Stimulated activated CD4-positive, alpha-beta T cell treated with anti-CD3 and anti-CD28 coated beads, TNF-alpha, amount 100 ng/mL, for 1 hour (primary cell): ENCODE data around the gene METAP1.
"Not testable (repeated sequence)": the region's sequence is repeated elsewhere in the genome, so short reads cannot be mapped to it uniquely, and the experiment has no call there.

Experiments used
- DNase-seq, 3 donors: peaks; one replicate each; pipeline ENCODE4 v3.0.0-alpha.2; 2020; ENCODE audit warnings: low read depth in 3 of 3, low spot score in 1 of 3

The METAP1 gene

DNA sequence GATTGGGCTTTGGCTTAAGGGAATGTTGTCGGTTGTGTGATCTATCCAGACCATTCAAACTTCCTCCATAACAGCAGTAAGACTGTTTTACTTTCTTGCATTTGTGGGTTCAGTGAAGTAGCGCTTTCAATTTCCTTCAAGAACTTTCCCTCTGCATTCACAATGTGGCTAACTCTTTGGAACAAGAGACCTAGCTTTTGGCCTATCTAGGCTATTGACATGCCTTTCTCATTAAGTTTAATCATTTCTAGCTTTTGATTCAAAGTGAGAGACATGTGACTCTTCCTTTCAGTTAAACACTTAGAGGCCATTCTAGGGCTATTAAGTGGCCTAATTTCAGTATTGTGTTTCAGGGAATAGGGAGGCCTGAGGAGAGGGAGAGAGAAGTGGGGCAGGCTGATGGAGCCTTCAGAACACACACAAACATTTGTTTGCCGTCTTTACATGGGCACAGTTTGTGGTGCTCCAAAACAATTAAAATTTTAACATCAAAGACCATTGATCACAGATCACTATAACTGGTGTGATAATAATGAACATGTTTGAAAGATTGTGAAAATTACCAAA lies 59.0 kb downstream of the METAP1 start:
- no peak for DNase-seq

DNA sequence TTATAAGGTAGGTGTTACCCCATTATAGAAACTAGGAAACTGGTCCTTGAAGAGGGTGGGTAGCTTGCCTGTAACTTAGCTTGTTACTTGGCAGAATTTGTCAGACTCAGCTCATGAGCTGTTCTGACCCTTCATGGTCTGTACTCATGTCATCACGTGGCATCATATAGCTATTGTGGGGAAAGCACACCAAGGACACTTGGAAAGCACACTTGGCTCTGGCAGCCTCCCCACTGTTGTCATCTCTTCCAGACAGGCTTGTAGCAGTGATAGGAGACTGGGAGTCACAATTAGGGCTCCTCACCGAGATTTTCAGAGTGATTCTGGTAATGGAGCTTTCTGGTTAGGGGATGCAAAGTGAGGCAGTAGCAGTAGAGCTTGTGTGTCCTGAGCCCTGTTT lies 62.7 kb downstream of the METAP1 start:
- no peak for DNase-seq

DNA sequence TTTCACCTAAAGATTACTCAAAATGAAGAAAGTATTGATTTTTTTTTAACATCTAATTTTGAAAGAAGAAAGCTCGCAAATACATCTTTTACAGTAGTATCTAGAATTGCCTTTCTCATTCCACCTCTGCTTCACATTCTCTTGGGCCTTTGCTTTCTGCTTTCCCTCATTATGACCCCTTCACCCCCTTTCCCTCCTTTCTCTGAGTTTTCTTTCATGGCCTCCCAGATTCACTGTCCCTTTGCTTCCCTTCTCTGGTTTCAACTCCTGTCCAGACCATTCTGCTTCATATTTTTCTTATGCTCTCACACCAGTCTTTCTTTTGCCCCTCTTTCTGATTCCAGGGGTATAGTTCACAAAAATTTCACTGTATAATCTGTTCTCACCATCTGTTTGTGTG lies 64.0 kb downstream of the METAP1 start:
- no peak for DNase-seq

DNA sequence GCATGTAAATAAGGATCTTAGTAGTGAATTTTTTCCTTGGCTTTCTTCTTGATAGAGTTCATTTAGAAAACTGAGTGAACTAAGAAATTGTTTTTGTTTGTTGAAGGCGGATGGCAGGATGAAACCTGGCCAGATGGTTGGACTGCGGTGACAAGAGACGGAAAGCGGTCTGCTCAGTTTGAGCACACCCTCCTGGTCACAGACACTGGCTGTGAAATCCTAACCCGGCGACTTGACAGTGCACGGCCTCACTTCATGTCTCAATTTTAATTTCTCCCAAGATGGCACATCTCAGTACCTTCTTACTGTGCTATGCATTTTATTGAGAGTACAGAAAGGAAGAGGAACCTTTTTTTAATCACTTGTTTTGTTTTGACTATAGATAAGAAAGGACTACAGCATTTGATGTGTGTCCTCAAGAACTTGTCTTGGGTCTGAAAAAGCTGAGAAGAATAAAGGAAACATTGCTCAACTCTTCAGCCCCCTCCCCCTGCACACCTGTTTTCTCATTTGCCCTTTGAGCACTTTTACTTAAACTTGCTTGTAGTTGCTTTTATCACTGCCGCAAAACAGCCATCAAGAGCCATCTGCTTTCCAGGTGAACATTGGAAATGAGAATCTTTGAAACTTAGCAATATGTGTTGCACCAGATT lies 65.7 kb downstream of the METAP1 start:
- no peak for DNase-seq

DNA sequence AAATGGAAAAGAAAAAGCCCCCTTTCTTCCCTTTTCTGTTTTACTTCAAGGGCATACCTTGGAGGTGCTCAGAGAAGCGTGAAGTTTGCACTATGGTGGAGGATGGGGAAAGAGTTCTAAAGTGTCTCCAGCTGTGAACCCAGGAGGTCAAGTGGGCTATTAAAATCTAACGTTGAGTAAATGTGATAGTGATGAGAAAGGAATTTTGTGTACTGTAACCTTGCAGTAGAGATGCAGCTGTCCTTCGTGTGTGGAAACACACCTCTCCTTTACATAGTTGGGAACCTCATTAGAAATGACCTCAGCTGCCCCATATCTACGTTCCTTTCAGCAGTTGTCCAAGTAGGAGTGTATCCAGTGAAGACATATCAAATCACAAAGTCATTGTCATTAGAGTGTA lies 66.6 kb downstream of the METAP1 start:
- no peak for DNase-seq

DNA sequence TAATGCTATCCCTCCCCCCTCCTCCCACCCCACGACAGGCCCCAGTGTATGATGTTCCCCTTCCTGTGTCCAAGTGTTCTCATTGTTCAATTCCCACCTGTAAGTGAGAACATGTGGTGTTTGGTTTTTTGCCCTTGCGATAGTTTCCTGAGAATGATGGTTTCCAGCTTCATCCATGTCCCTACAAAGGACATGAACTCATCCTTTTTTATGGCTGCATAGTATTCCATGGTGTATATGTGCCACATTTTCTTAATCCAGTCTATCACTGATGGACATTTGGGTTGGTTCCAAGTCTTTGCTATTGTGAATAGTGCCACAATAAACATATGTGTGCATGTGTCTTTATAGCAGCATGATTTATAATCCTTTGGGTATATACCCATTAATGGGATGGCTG lies 70.0 kb downstream of the METAP1 start:
- not testable (repeated sequence) for DNase-seq

DNA sequence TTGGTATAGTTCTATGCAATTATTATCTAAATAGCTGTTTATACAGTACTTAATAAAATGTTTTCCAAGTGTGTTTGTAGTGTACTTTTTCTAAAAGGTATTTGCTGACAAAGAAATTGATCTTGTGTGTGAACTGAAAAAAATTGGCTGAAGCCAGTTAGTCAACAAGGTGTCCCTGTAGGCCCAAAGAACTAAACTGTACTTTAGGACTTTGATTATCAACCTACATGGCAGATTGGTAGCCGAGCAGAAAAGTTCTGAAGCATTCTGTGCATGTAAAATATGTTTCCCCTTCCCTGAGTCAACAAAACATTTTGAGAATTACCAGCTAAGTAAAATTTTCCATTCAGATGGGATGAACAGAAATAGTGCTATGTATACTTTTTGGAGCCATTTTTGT lies 72.1 kb downstream of the METAP1 start:
- DNase-seq = no peak

DNA sequence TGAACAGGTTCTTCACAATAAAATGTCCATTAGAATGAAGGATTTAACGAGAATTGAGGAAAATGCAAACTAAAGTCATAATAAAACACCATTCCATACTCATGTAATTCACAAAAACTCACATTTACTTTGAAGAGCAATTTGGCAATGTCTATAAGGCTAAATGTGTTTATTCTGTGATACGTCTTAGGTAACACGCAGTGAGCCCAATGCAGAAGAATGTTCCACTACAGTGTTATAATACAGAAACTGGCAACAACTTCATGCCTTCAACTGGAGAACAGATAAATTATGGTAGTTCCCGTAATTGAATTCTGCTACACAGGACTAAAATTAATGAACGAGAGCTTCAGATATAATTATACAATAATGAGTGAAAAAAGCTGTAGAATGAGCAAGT lies 75.6 kb downstream of the METAP1 start:
- DNase-seq = no peak

DNA sequence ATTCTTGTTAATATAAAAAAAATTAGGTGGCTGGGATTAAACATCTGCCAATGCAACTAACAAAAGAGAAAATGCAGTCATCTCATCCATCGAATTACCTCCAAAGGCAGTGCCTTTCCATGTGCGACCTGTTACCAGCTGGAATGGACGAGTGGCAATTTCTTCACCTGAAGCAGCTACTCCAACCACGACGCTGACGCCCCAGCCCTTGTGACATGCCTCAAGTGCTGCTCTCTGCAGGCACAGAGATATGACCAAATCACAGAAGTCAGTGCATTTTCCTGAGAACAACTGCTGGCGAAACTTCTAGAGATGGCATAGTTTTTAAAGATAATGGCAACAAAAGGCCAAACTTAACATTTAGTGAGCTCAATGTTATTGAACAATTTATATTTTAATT lies 79.3 kb downstream of the METAP1 start:
- no peak for DNase-seq

DNA sequence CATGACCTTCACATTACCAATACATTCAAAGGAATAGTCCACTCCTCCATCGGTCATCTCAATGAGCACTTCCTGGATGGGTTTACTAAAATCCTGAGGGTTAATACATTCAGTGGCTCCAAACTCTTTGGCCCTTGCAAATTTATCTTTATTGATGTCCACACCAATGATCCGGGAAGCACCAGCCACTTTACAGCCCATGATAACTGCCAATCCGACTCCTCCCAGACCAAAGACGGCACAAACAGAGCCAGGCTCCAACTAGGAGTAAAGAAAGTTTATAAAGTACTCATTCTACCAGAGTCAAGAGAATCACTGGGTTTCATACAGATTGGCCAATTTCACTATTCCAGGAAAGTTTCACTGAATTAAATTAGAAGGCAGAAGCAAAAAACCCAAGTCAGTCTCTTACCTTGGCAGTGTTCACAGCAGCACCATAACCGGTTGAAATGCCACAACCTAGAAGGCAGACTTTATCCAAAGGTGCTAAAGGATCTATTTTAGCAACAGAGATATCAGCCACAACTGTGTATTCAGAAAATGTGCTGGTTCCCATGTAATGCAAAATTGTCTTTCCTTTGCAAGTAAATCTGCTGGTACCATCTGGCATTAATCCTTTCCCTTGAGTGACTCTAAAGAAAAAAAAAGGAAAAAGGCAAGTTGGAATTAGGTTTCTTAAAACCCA lies 80.9 kb downstream of the METAP1 start:
- DNase-seq = no peak

DNA sequence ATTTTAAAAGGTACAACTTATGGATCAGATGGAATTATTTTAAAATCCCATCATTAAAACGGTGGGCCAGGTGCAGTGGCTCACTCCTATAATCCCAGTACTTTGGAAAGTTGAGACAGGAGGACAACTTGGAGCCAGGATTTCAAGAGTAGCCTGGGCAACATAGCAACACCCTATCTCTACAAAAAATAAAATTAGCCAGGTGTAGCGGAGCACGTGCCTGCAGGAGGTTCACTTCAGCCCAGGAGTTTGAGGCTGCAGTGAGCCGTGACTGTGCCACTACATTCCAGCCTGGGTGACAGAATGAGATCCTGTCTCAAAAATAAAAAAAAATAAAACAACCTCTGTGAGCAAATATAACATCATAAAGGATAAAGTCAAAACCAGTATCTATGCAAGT lies 81.7 kb downstream of the METAP1 start:
- no peak for DNase-seq

DNA sequence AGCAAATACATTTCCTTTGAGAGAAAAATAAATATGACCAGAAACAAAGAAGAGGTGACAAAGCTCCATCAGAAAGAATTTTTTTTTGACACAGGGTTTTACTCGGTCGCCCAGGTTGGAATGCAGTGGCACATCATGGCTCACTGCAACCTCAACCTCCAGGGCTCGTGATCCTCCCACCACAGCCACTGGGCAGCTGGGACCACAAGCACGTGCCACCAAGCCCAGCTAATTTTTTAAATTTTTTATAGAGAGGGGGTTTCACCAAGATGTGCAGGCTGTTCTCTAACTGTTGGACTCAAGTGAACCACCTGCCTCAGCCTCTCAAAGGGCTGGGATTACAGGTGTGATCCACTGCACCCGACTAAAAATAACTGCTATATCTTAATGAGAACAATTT lies 82.8 kb downstream of the METAP1 start:
- no peak for DNase-seq

DNA sequence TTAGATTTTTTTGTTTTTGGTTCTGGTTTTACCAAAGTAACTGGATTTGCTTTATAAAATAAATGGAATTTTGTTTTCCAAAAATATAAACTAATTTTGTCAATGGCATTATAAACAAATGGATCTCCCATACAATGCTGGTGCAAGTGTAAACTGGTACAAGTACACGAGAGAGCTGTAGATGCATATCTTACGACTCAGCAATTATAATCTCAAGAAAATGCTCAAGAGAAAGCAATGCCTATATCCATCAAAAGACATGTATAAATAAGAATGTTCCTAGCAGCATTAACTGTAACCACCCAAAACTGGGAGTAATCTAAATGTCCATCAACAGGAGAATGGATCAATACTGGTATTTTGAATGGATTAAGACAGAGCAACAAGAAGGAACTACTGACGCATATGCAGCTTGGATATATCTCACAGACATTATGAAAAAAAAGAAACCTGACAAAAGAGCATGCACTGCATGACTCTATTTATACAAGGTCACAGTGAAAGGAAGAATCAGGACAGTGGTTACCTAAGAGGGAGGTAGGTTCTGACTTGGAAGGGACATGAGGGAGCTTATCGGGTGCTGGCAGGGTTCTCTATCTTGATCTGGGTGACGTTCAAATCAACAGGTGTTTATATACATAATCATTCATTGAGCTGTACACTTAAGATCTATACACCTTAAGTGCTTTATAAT lies 83.6 kb downstream of the METAP1 start:
- DNase-seq = no peak

DNA sequence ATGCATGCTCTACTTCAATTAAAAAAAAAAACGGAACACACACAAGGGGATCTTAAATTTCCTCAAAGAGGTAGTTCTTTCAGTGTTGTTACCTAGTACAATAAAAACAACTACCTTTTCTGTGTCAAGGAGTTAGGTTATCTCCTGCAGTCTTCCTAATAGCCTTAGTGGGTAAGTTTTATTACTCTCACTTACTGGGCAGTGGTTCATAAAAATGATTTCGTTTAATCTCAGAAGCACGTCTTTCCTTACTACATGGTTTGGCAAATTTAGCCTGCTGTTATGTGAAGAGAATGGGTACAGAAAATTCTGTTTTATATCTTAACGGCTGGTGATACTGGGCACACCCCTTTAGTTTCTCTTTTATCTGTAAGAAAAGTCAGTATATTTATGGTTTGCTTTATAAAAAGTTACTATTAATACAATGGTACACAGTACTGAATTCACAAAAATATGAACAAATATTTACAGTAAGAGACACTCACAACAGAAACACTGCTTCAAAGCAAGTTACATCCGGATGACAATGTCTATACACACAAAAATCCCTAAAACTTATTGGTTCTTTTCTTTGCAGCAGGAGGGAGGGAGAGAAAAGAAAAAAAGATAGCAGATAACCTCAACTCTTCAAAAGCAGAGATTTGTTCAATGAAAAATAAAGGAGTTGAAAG lies 84.2 kb downstream of the METAP1 start:
- DNase-seq = no peak

DNA sequence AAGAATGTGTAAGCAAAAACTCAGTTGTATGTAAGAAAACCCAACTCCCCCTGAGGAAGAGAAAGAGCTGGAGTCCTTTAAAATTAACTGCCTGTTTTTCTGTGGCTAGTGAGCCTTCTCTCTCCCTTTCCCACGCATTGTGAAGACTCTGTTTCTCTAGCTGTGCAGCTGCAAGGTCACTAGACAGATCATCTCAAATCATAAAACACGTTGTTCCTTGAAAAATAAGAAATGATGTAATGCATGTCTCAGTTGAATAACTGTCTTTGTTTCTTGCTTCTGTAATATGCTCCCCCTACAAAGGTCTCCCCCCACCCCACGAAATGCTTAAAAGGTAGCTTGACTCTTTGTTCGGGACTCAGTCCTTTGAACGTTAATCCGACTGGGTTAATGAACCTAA lies 85.3 kb downstream of the METAP1 start:
- DNase-seq = not testable (repeated sequence)

DNA sequence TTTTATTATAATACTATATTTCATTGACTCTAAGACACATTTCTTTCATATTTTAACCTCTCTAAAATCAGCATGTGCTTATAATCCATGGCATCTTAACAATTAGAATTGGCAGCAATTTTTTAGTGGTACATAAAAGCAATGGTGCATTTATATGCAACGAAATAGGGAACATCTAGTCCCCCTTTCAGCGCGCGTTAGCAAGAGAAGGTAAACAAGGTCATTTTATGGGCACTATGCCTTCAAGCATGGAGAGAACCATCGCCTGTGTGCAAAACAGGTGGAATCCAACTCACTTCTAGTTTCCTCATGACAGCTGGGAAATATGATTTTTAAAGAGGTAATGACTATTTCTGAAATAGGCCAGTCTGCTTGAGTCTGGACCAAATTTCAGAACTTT lies 86.7 kb downstream of the METAP1 start:
- no peak for DNase-seq

DNA sequence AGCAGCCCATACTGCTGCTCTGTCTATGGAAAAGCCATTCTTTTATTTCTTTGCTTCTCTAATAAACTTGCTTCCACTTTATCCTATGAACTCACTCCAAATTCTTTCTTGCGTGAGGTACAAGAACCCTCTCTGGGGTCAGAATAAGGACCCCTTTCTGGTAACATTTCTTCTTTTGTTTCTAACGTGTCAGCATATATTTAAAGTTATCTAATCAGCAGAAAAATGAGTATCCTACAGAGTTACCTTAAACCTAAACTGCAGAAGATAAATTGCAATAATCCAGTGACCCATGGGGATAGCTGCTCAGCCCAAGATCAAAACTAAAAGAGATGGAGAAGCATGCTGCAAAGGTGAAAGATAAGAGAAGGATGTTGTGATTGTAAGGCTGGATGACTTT lies 89.1 kb downstream of the METAP1 start:
- DNase-seq = no peak

DNA sequence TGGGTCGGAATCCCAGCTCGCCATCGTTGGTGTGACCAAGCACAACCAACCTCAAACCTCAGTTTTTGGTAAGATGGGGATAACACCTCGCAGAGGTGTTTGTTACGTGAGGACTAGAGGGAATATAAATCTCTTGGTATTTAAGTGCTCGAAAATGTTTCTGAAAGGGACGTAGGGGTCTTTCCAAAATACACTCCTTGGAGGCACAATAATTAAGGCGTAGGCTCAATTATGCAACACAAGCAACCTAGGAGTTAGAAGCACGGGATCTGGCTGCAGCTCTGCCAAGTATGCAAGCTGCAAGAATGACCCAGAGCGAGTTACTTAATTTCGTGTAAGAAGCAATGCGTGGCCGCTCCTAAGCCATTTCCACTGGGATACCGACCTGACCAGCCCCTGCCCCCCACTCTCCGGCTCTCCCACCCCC lies 92.5 kb downstream of the METAP1 start:
- no peak for DNase-seq

DNA sequence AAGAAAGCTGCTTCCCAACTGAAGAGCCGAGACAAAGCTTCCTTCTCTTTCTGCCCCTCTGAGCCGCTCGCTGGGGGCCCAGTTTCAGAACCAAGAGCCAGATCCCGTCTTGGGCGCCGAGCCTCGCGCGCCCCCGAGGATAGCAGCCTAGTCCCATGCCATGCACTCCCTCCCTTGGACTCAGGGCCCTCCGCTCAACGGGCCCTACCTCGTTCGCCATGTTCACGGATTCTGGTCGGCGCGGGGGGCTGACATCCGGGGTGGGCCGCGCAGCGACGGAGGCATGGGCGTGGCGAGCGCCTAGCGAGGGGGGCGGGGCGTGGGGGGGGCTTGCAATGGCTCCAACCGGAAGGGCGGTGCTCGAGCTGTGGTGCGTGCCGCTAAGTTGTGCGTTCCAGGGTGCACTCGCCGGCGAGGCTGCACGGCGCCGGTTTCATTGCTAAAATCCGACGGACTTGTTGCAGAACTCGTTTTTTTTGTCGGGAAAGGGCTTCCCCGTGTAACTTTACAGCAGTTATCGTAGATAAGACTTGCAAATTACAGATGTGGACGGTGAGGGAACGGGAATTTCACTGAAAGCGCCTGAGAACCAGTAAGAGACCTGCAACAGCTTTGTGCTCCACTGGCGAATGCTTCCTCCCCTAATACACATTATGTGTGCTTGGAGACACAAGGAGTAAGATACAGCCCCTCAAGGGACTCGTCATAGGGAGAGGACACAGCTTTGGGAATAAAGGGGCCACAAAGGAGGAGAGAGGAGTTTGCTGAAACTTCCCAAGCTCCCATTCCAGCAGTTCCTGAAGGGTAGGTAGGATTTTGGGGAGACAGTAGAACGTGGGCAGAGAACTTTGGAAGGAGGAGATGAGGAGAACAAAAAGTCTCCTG lies 93.2 kb downstream of the METAP1 start, which contains the start of gene ADH5:
Gene ADH5 (minus strand): TSS at position 308 of the 885 bp plus-strand sequence. CDS start 88 bp downstream, at position 220.
- DNase-seq = peak; percentile 75 to 84 (median 79)

DNA sequence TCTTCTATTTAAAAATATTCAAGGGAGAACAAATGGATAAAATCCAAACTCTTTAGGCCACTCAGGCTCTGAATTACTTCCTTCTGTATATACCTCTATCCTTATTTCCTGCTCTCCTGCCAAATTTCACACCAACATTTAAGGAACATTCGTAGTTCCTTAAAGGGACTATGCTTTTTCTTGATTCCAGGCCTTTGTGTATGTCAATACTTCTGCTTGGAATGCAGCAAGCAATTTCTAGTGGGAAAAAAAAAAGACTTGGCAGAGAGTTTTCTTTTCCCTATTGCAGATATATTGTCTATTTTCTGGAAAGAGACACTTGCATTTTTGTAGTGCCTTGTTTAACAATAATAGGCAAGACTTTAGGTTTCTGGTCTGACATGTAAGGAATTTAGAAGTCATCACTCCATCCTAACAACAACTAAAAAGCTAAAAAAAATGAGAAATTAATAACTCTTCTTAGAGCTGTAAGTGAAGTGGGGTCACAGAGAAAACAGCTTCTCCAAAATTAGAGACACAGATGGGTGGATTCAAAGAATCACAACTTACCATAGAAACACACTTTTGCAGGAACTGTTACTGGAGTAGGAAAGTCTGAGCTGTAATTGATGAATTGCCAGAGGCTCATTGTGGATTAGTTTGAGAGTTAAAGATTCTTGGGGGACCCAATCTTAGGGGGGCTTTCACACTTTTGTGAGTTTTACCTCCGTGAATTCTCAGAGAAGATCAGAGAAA lies 95.1 kb downstream of the METAP1 start:
- no peak for DNase-seq
